GM12864 (cell line): ENCODE measurements around the gene RECQL5.

Source experiments
- DNase-seq: peaks from one replicate; pipeline ENCODE4 v3.0.0-alpha.2; 2011; ENCODE audit warnings: low read depth
- H3K4me3 ChIP-seq: 2 replicates; pipeline ENCODE4 v1.5.1; 2011; ENCODE audit warnings: mild to moderate bottlenecking, low read depth, low read length, control low read depth
- TF ChIP-seq, protein P1 (sequence below): IDR thresholded peaks from 2 replicates; pipeline ENCODE4 v1.5.1; 2011; ENCODE audit warnings: low read depth, mild to moderate bottlenecking, moderate library complexity, low read length, control low read depth, inconsistent platforms; ENCODE audit errors: missing control alignments

RECQL5 gene

DNA sequence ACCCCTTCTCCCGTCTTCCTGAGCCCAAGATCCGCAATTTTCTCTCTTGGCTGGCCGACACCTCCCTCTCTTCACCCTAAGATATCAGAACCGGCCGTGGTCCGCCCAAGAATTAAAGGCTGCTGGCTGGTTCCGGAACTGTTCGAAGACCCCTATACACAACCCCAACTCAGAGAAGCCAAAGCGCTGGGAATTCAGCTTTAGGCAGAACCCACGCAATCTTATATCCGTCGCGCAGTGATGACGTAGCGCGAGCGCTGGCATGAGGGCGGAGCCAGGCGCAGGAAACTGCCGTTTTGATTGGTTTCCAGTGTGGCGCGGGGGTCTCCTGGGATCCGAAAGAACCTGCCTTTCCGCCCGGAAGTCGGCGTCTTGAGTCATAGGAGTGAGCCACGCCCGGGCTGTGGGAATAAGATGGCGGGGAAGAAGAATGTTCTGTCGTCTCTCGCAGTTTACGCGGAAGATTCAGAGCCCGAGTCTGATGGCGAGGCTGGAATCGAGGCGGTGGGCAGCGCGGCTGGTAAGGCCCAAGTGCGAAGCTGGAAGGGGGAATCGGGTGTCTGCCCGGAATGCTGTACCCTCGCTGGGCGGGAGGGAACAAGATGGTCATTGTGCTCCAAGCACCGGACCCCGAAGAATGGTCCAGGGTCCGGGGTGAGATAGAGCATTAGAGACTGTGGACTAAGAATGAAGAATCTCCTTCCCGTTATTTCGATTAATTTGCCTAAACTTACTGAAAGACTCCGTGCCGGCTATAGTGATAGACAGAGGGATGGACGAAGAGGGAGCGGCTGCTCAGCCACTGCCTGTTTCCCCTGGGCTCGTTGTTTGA is at the start of gene RECQL5, which contains the start of gene SAP30BP:
Gene RECQL5 (minus strand): TSS at position 196 of the 832 bp plus-strand sequence. CDS start 597 bp downstream, outside the sequence.
Gene SAP30BP (plus strand): TSS at position 380 of the 832 bp plus-strand sequence. CDS start 35 bp downstream, at position 415.
- H3K4me3 ChIP-seq = peak within 1 kb of the TSS; percentile 99
- peak; percentile 96 for DNase-seq
- TF ChIP-seq, protein P1, sequence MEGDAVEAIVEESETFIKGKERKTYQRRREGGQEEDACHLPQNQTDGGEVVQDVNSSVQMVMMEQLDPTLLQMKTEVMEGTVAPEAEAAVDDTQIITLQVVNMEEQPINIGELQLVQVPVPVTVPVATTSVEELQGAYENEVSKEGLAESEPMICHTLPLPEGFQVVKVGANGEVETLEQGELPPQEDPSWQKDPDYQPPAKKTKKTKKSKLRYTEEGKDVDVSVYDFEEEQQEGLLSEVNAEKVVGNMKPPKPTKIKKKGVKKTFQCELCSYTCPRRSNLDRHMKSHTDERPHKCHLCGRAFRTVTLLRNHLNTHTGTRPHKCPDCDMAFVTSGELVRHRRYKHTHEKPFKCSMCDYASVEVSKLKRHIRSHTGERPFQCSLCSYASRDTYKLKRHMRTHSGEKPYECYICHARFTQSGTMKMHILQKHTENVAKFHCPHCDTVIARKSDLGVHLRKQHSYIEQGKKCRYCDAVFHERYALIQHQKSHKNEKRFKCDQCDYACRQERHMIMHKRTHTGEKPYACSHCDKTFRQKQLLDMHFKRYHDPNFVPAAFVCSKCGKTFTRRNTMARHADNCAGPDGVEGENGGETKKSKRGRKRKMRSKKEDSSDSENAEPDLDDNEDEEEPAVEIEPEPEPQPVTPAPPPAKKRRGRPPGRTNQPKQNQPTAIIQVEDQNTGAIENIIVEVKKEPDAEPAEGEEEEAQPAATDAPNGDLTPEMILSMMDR = no peak

DNA sequence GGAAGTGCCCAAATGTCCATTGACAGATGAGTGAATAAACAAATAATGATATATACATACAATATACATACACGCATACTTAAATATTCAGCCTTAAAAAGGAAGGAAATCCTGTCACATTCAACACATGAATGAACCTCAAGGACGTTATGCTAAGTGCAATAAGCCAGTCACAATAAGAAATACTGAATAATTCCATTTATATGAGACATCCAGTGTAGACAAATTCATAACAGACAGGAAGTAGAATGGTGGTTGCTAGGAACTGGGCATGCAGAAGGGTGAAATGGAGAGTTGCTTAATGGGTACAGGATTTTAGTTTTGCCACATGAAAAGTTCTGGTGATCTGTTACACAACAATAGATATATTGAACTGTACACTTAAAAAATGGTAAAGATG is 45.5 kb upstream of the RECQL5 start:
- TF ChIP-seq, protein P1 = no peak
- no peak for DNase-seq
- H3K4me3 ChIP-seq = no peak overlapping the region

DNA sequence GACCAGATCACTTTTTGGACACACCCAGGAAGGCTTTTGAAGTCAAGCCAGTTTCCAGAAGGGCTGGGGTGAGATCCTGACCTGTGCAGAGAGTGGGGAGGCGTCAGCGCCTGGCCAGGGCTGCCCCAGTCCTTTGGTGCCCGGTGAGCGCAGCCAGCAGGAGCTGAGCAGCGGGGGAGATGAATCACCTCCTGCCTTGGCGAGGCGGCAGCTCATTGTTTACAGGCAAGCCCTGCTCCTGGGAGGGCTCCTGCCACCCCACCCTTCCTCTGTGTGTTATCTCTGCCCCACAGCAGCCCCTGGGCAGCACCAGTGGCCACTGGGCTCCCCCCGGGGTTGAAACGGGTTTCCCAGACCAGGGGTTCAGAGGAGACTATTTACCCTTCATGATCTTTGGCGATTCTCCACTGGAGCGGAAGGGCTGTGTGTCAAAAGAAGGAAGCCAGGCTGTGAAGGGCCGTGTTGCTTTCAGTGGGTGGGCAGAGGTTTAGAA is 40.2 kb upstream of the RECQL5 start:
- no peak for DNase-seq
- H3K4me3 ChIP-seq = no peak overlapping the region
- TF ChIP-seq, protein P1 = no peak

DNA sequence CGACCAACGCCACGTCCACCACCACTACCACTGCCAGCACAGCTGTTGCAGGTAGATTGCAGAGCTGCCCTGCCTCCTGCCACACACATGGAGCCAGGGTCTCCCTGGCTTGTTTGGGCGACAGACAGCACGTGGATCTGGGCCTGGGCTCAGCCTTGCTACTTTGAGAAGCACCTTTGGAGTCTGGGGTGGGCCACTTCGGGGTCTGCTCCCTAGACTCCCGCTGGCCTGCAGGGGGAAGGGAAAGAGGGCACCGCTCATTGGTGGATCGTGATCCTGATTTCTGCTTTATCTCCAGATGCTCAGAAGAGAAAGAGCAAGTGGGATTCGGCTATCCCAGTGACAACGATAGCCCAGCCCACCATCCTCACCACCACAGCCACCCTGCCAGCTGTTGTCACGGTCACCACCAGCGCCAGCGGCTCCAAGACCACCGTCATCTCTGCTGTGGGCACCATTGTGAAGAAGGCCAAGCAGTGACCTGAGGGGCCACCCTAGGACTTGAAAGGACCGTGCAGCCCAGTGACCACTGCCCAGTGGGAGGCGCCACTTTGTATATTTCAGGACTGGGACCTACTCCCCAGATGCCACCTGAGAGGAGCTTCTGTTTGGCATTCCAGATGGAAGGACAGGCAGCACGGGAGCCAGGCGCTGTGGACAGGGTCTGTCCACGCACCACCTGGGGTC is 39.2 kb upstream of the RECQL5 start:
- H3K4me3 ChIP-seq = no peak overlapping the region
- TF ChIP-seq, protein P1 = no peak
- DNase-seq = no peak

DNA sequence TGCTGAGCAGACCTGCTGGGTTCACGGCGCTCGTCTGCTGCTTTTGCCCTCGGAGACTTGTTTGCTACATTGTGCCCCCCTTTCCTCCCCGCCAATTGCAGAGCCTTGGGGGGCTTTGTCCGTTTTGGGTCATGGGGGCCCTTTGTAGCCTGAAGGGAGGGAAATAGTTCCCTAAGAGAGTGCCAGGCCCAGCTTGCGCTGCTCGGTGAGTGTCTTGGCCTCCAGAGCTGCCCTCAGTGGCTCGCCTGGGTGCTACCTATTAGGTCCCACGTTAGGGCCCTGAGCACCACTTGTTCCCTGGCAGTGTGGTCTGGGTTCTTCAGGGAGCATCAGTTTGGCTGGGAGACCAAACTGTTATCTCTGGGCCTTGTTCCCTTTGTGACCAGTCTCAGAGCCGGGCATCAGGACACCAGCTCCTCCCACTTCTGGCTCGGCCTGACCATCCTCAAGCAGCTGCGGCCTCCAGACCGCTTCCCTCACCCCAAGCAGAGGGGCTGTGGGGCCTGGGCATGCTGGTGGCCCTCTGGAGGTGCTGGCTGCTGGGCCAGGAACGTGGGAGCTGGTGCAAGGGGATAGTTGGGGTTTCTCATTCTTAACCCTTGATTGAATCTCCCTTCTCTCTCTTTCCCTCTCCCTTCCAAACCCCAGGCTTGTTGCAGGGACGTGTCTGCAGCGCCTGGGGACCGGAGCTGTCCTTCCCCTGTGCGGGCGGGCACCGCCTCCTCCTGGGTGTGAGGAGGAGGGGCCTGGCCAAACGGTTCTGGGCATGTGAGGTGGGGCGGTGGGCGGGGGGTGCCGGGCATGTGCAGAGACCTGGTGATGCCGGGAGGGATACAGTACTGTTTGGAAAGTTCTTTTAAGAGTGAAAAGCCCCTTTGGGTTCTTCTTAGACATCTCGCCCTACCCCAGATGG is 38.3 kb upstream of the RECQL5 start:
- H3K4me3 ChIP-seq = no peak overlapping the region
- no peak for DNase-seq
- TF ChIP-seq, protein P1 = no peak

DNA sequence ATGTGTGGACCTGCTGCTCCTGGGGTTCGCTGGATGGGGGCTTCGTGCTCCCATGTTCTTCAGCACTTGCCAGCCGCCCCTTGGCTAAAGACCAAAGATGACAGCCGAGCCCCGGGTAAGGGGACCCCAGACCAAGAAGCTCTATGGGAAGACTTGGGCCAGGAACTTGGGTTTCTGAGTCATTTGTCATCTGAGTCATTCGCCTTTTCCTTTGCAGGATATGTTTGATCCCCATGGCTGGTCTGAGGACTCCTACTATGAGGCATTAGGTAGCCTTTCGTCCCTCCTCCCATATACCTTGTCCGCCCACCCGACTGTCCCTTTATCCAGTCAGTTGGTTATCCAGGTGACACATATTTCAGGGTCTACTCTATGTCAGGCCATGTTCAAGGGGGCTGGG is 36.6 kb upstream of the RECQL5 start:
- H3K4me3 ChIP-seq = no peak overlapping the region
- TF ChIP-seq, protein P1 = no peak
- DNase-seq = no peak
